Stimulated activated CD8-positive, alpha-beta memory T cell treated with anti-CD3 and anti-CD28 coated beads, Interleukin-12 subunit alpha, Interleukin-12 subunit beta, amount 100 ng/mL, for 1 hour (primary cell): Measurements from ENCODE around the gene NR3C1.

Experiments
- DNase-seq: peaks from one replicate; pipeline ENCODE4 v3.0.0-alpha.2; 2020; ENCODE audit warnings: low read depth

The NR3C1 gene

DNA sequence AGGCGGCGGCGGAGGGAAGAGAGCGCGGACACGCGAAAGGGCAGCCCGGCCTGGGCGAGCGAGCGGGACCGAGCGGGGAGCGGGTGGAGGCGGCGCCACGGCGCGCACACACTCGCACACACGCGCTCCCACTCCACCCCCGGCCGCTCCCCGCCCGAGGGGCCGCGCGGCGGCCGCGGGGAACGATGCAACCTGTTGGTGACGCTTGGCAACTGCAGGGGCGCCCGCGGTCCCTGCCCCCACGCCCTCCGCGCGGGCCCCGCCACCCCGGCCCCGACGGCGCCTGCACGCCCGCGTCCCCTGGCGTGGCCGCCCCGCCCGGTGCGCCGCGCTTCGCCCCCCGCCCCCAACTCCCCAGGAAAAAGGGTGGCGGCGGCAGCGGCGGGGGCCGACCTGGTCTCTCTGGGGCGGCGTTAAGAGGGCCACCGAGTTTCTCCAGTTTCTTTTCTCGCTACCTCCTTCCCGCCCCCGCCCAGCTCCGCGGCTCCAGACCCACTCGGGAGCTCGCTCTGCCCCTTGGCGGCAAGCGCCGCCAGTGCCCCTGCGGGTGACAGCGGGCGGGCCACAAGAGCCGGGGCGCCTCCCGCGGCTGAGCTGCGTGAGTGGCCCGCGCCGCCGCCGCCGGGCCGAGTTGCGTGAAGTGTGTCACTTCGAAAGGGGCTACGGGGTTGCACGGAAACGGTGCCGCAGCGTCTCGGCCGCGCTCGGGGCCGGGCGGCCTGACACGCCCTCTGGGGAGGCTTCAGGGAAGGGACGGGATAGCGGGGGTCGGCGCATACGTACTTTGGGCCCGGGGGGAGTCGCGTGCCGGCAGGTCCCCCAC lies at the start of gene NR3C1:
Gene NR3C1 (minus strand): TSS at position 94 of the 823 bp plus-strand sequence. CDS start 2,847 bp downstream, outside the sequence.
- DNase-seq = peak; percentile 78

DNA sequence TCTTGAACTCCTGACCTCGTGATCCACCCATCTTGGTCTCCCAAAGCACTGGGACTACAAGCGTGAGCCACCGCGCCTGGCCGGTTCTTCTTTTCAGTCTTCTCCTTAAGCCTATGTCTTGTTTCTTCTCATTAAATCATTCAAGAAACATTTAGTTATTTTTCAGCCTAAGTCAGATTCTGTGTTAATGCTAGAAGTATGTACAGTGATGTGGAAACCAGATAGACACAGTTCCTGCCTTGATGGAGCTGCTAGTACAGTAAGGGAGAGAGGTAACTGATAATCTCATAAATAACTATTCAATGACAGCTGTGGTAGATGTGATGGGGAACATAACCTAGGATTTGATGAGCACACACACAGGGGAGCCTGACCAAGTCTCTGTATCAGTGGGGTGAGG lies 46.3 kb upstream of the NR3C1 start:
- no peak for DNase-seq

DNA sequence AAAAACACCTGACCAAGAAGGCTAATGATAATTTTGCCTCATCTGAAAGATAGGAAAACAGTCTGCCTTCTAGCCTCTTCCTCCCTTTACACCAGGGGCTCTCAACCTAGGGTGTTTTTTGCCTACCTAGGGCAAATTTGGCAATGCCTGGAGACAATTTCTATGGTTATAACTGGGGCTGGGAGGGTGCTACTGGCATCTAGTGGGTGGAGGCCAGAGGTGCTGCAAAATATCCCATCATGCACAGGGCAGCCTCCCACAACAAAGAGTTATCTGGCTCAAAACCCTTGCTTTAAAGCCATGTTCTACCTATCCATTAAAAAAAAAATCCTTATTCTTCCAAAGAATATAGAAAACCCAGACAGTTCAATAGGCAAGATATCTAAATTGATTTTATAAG lies 45.0 kb upstream of the NR3C1 start:
- no peak for DNase-seq

DNA sequence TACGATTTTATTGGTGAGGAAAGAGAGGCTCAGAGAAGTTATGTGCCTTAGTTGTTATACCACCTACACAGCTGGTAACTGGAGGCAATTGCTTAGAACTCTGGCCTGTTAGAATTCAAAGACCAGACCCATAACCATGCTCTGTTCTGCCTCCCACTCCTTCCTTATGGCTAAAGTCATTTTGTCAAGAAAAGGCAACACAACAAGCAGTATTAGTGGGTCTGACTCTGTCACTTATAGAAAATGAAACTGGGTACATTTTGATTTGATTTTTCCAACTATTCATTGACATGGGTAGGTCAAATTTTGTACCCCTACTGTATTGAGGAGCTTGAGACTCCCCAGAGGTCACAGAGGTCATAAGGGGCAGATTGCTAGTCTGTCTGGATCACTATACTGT lies 44.5 kb upstream of the NR3C1 start:
- no peak for DNase-seq

DNA sequence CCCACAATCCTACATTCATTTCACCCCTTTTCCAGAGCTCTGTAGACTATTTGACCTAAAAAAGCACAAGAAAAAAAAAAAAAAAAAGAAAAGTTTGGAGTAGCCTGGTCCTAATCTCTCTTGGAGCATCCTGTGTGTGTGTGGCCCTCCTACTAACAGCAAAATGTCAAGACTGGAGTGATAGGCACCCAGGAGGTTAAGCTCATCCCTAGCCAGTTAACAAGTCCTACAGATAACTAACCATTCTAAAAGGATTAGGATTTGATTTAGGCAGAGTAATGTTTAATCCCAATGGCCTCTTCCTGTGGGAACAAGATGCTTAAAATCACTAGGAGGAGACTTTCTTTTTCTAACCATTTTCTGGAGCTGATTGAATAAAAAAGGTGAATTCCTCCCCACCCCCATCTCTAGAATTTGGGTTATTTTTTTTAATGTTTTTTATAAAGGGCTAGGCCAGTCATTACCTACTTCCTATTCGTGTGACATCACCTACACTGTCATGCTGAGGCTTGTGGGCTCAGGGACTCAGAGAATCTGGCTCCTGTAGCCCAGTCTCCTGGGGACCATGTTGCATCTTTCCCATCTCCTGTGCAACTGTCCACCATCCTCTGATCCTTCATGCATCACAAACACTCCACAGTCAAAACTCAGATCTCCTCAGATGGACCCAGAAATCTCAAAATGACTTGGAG lies 43.2 kb upstream of the NR3C1 start:
- DNase-seq = no peak

DNA sequence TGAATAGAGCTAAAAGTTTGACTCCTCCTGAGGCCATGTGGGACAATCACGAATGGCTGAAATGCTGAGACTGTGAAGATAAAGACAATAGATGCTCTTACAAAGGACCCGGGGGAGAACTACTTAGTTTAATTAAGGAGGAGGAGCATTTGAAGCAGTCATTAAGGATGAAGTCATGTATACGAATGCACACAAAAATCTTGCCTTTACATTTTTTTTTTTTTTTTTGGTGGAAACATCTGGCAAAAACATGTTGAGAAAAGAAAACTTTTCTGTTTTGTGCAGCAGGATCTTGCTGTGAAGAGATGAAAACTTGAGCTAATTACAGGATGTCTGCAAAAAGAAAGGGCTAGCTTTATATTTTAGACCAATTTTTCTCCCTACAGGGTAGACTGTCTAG lies 42.3 kb upstream of the NR3C1 start:
- DNase-seq = no peak

DNA sequence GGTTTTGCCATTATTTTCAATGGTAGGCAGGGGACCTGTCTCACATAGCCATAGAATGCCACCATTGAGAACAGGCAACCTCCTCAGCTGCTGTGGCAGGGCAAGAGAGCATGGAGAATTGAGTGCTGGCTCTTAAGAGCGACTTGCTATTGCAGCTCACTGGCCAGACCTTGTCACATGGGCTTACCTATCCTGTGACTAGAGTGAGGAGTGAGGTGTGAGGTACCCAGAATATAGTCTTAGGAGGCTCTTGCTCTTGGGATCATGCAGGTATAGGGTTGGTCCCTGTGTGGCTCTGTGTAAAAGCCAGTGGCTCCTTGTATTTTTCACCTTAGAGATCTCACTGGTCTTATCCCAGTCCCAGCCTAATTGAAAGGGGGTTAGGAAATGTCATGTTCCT lies 39.8 kb upstream of the NR3C1 start:
- no peak for DNase-seq

DNA sequence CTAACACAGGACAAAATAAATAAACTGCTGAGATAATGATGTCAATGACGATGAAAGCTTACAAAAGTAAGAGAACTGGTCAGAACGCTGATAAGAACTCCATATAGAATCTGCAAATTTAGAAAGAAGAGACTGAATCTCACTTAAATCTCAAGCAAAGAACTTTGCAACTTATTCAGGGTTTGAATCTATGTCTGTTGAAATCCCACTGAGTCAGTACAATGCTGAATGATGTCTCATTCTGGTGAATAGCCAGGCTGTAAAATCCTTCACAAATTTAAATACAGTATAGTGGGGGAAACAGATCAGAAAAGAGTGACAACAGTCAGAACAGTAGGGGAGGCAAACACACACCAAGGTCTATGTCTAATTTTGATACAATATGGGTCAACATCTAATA lies 38.9 kb upstream of the NR3C1 start:
- no peak for DNase-seq

DNA sequence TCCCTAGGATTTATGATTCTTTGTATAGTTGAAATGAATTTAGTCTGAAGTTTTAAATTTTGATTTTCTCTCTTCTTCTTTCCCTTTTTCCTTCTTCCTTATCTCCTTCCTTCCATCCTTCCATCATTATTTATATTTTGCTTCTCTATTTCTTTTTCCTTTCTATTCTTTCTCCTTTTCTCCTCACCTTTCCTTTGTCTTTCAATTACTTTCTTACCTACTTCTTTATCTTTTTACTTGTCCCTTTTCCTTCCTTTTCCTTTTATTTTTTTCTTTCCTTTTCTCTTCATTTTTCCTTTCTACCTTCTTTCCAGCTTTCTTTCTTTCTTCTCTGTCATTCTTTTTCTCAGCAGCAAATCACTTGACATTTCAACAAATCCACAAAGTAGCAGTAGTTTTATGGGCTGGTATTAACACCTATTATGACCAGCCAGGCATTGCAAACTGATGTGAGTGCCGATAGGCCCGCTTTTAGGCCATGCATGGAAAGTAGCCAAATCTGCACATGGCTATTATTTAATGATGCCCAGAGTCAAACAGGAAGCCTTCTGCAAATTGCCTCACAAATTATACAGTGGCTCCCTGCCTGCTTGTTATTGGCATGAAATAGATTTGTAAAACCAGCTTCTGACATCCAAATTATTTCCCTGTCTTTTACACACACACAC lies 37.1 kb upstream of the NR3C1 start:
- DNase-seq = no peak

DNA sequence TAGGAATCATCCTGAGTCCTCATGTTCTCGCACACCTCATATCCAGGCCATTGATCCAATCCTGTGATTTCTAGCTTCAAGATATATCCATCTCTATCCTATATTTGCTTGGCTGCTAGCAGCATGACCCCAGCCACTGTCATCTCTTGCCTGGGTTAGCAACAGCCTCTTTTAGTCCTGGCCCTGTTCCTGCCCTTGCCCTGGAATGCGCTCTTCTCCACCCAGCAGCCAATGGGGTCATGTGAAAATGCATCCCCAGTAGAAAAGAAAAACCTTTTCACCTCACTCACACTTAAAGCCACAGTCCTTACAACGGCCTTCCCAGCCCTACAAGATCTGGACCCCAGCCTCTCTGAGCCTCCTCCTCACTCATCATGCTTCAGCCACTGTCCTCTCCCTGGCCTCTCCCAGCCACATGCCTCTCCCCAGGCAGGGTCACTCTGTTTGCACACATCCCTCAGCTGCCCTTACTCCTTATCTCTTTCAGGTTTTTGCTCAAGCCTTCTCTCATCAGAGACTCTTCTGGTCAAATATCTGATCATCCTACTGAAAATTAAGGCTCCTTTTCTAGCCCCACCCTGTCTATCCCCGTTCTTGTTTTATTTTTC lies 34.3 kb upstream of the NR3C1 start:
- no peak for DNase-seq

DNA sequence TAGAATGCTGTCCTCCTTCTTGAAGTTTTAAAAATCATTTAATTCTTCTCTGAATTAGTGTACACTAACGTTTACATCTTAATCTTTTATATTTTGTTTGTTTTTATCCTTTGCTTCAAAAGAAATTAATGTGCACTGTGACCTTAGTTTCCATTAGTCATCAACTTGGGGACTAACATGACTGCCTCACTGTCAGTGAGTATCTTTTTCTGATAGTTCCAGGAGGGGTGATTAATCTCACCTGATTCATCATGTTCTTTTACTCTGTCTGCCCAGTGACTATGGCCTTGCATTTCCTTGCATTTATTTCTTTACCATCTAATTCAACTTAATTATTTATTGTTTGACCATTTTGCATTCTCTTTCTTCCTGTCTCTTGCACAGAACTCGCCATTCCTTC lies 33.4 kb upstream of the NR3C1 start:
- DNase-seq = no peak

DNA sequence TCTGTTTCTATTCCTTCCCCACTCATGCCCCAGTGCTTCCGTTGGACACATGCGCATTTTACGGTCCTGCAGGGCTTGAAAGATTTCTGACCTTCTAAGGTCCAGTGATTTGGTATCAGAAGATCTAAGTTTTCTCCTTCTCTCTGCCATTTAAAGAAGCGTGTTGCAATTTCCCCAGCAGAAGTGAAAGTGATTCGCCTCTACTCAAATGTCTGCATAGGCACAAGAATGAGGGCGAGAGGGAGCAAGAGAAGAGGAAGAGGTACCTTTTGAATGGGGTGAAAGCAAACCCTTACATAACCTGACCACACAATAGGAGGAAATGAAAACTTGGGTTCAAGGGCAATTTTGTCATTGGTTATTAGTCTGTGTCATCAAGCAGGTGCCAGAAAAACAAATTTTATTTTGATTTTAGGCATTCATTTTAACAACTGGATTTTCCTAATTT lies 31.7 kb upstream of the NR3C1 start:
- DNase-seq = peak; percentile 7

DNA sequence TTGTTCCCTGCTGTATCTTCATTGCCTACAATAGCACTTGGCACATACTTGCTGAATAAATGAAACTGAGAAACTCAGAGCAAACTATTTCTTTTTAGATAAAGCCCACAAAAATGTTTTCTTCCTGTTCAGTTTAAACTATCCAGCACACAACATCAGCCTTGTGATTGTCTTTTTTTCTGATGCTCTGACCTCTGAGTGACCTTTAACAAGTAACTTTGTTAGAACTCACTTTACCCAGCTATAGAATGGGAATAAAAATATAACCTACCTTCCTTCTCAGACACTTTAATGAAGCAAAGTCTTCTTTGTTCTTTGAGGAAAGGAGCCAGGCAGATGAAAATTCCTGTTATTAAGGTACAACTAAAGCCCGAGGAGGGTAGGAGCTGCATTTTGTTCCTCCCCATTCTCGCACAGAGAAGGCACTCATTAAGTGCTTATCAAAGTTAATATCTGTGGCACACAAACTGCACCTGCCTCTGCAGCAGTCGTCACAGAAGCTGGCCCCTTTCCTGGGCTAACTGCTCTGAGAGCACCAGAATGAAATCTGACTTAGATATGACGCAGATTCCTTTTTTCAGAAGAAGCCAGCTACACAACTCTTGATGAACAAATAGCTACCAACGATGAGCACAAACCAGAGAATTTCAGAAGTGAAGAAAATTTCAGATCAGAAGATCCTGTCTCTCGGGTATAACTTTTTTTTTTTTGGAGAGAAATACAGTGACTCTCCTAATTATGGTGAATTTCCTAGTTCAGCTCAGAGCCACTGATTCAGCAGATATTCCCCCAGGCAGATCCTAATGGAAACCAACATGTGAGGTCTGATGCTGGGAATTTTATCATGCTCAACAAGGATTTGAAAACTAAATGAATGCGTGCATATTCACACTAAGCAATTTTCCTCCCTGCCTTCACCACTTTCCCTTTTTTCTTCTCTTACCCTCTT lies 31.0 kb upstream of the NR3C1 start:
- peak; percentile 17 for DNase-seq

DNA sequence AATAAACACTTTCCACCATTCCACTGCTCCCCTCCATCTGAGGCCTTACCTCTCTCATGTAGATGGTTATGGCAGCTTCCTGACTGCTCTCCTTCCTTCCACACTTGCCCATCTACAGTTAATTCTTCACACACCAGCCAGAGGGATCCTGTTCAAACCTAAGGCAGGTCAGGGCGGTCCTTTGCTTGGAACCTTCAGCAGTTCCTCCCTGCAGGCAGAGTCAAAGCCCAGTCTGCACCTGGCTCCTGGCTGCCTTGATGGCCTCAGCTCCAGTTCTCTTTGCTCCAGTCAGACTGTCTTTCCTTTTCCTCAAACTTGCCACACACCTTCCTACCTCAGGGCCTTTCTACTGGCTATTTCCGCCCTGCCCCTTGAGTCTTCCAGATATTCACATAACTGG lies 30.2 kb upstream of the NR3C1 start:
- DNase-seq = no peak

DNA sequence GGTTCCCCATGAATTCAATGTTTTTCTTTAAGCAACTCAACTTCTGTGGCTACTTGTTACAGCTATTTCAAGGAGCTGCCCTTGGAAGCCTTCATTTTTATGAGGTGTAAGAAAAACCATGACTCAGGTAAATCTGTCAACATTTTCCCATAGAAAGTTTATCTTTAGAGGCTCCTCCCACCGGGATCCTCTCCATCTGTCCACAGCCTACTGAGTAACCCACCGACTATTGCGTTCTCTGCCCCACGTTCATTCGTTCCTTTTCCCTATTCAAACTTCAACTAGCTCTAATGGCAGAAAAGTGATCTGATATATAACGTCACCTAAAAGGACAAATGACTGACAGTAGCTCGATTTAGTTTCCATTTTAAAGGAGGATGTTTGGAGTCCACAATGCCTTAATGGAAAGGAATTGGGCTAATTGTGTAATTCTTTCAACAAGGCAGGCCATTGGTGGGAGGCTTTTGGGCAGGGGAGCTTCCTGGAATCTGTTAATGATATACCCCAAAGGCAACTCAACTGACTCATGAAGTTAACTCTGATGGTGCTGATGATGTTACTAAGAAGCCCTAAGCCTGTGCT lies 29.3 kb upstream of the NR3C1 start:
- no peak for DNase-seq

DNA sequence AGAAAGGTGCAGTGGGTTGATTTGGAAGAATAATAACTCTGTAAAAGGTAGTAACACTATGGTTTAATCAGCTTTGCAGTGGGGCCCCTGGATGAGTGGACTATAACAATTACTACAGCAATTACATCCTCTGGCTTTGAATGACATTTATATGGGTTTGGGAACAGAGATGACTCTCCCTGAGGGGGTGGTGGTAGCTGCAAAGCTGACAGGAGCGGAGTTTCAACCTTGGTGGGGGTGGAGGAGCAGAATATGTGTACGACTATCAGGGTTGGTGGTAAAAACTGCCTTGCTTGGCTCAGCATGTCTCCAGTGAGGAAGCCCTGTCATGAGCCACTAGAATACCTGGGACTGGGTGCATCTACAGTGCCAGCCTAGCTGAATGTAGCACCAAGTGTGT lies 28.3 kb upstream of the NR3C1 start:
- no peak for DNase-seq

DNA sequence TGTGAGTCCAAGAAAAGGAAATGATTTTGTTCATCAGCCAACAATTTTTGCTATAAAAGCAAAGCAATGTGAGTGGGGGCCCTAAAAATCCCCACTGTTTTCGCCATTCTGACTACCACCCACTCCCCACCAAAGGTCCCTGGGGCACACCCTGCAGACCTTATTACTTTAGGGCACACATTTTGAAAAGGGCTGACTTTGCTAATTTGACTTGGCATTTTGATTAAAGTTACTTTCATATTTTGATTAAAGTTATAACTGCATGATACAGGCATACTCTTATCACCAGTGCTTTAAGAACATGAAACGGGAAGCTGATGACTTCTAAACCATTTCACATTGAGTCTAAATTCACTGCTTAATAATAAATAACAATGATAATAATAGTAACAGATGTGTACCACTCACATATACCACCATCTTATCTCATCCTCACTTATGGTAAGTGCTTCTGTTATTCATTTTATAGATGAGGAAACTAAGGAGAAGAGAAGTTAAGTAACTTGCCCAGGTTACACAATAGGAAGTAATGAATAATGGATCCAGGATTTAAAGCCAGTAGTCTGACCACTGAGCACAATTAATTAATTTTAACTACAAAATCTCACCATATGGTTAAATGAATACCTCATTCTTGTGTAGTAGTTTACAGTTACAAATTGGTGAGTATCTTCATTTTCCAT lies 25.4 kb upstream of the NR3C1 start:
- DNase-seq = no peak

DNA sequence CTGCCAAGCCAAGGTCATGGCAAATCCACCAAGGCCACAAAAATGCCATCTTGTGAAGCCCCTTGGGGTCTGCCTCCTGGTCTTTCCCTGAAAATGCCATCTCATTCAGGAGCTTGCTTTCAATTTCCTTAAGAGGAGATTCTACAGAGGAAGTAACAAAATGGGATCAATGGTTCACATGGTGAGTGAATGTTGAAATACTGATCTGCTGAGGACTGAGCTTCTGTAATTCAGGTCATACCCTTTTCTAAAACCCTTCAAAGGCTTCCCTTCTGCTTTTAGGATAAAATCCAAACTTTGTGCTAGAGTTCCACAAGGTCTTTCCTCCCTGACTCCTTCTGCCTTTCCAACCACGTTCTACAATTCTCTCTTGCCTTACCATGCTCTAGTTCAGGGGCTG lies 24.7 kb upstream of the NR3C1 start:
- DNase-seq = no peak

DNA sequence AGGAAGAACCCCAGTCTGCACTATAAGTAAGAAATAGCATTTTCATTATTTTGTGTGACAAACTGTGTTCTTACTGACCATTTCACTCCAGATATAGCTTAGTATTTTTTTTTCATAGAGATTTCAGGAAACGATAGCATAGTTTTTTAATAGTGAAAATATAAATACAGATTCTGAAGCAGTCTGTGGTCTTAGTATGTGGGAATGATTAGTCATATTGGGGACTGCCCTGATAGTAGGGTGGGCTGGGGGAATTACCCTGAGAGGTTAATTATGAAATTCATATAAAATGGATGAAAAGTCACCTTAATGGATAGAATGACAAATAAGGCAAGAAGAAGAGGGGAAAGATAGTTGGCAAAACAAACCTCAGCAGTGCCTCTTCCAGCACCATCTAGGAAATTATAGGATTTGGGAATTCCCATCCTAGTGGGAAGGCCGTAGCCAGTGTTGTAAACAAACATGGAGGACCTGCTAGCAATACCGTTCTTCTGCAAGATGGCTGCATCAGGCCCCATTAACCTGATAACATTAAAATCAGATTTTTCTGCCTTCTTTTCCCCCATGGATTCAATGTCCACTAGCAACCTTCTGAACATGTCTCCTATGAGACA lies 23.7 kb upstream of the NR3C1 start:
- DNase-seq = no peak

DNA sequence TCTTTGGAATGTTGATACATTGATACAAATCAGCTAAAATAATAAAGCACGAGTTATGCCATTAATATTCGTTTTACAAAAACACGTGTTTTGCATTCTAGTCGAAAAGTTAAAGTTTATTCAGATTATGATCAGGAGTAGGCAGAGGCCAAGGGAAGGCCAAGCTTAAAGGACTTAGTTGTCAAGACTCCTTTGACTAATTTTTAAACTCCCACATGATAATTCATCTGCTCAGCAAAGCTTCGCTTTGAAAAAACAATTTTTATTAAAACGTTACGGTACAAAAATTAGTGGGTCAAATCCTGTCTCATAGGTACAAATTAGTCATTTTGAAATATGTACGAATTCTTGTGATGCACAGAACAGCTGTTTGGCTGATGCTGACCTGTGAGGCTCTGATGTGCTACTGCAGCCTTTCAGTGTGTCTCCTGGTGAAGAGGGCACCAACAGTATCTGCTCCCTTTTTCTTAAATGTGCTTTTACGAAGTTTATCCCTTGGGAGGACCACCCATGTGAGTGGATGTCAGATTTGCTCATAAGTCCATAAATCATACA lies 23.0 kb upstream of the NR3C1 start:
- no peak for DNase-seq
